ENCODE data around the gene SERAC1. TPM values are rescaled to one million over a fixed set of nuclear protein-coding genes. Genes with fewer than 3 reads are reported as not detected.

Gene SERAC1
- total and polyA plus RNA-seq, 2 donors (not counting 3 experiments of a cell fraction or from before 2014, with no cell fraction given): 4.9 to 5.7 TPM

DNA sequence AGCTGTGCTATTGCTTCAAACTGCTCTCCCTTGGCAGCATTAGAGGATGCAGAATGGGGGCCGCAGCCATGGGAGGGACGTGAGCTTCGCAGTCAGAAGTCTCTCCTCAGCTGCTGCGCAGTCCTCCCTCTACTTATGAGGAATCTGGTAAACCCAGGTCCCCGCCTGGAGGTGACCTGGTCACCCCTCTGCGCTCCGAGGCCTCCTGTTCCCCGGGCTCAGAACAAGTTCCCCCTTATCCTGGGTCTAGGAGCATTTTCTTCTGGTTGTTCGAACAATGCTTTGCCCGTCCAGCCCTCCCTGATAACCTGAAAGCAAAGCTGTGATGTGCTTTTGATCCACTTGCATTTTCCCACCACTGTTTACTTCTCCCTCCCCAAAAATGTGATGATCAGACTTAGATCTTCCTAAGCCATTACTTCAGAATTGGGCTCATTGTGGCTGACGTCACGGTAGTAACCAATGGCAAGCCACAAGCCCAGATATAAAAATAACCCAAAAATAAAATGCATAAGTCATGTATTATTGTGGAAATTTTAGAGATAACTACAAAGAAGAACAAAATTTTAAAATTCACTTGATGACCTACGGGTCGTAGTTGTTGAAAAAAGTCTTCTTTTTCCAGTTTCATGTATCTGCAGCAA, 80.7 kb downstream of the SERAC1 start:
- no TSS peak for BruUV-seq (replicated peaks)
- Histone ChIP-seq H3K9ac (replicated peaks; ENCODE audit: extremely low read depth, insufficient read depth, low read length) (no peak overlapping the region), H2AFZ (ENCODE audit: low read depth, low read length) (no peak overlapping the region), H3K4me2 (ENCODE audit: insufficient read depth, low read length) (no peak overlapping the region), H3K79me2 (ENCODE audit: control insufficient read depth, insufficient read depth, low read length) (no peaks in the 10 kb centered on the region), H3K9me1 (replicated peaks; ENCODE audit: control insufficient read depth, extremely low read depth, insufficient read depth, low read length) (no peaks in the 10 kb centered on the region), H3K9me3 (replicated peaks; ENCODE audit: control insufficient read depth, insufficient read depth, low read length) (no peaks in the 10 kb centered on the region), H3K27me3 (ENCODE audit: control insufficient read depth in 2 of 2, insufficient read depth in 2 of 2, low read length in 2 of 2) (no peaks in the 10 kb centered on the region), H3K4me3 (replicated peaks in 1 of 3; ENCODE audit: insufficient read depth in 1 of 3, low read depth in 1 of 3, low read length in 3 of 3) (no peak overlapping the region), H3K27ac (ENCODE audit: insufficient read depth, low read depth, low read length) (no peak overlapping the region), H3K4me1 (ENCODE audit: control insufficient read depth, extremely low read depth, insufficient read depth, low read length) (peaks cover 6% of the 10 kb centered on the region), H4K20me1 (replicated peaks; ENCODE audit: control insufficient read depth, extremely low read depth, insufficient read depth, low read length) (no peaks in the 10 kb centered on the region), H3K36me3 (ENCODE audit: control insufficient read depth in 2 of 2, extremely low read depth in 1 of 2, insufficient read depth in 2 of 2, low read length in 2 of 2) (peaks cover 46 to 52% of the 10 kb centered on the region in 2 experiments)
- intact Hi-C loops (cut with micrococcal nuclease): no loop called here
- no peak for DNase-seq (ENCODE audit: low read depth, low spot score)
- TF ChIP-seq, protein P1, sequence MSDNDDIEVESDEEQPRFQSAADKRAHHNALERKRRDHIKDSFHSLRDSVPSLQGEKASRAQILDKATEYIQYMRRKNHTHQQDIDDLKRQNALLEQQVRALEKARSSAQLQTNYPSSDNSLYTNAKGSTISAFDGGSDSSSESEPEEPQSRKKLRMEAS (IDR thresholded peaks at IDR 0.05; ENCODE audit: insufficient read depth, insufficient read length): no peak
- no peak for TF ChIP-seq EZH2 (IDR thresholded peaks at IDR 0.05; ENCODE audit: borderline replicate concordance, low read depth, low read length, severe bottlenecking)
- TF ChIP-seq, protein P2, sequence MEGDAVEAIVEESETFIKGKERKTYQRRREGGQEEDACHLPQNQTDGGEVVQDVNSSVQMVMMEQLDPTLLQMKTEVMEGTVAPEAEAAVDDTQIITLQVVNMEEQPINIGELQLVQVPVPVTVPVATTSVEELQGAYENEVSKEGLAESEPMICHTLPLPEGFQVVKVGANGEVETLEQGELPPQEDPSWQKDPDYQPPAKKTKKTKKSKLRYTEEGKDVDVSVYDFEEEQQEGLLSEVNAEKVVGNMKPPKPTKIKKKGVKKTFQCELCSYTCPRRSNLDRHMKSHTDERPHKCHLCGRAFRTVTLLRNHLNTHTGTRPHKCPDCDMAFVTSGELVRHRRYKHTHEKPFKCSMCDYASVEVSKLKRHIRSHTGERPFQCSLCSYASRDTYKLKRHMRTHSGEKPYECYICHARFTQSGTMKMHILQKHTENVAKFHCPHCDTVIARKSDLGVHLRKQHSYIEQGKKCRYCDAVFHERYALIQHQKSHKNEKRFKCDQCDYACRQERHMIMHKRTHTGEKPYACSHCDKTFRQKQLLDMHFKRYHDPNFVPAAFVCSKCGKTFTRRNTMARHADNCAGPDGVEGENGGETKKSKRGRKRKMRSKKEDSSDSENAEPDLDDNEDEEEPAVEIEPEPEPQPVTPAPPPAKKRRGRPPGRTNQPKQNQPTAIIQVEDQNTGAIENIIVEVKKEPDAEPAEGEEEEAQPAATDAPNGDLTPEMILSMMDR (IDR thresholded peaks at IDR 0.05; ENCODE audit: extremely low read depth in 1 of 2, insufficient read depth in 1 of 2, low read depth in 1 of 2, low read length in 2 of 2): no peak
- no peak for TF ChIP-seq MYC (IDR thresholded peaks at IDR 0.05; ENCODE audit: low read depth, low read length)
- no peak for TF ChIP-seq JUN (IDR thresholded peaks at IDR 0.05; ENCODE audit: borderline replicate concordance, insufficient read depth, insufficient read length, low read depth)
- TF ChIP-seq FOS (IDR thresholded peaks at IDR 0.05; ENCODE audit: borderline replicate concordance, insufficient read depth, low read length): no peak
- no peak for TF ChIP-seq GATA2 (IDR thresholded peaks at IDR 0.05; ENCODE audit: insufficient read depth, insufficient read length, low read depth, low read length)
- no peak for TF ChIP-seq POLR2AphosphoS5 (IDR thresholded peaks at IDR 0.05; ENCODE audit: insufficient read depth, low read depth, low read length)
- no peak for TF ChIP-seq POLR2A (IDR thresholded peaks at IDR 0.05; ENCODE audit: low read depth, low read length)
- ChIA-PET POLR2A (no interaction called here), CTCF (no interaction called here)
- dilution Hi-C loops (cut with MboI; ENCODE audit: extremely low pct_ligation_motif_present, low sequenced_read_pairs): no loop called here
- no peak for FAIRE-seq

Measured in endothelial cell of umbilical vein (primary cell).